Activated CD4-positive, alpha-beta T cell treated with anti-CD3 and anti-CD28 coated beads, Interleukin-2, amount 10 ng/mL, durations not matched to agents 7 days and 5 days (primary cell): ENCODE results near the gene ILK. TPM values are rescaled to one million over a fixed set of nuclear protein-coding genes. Genes with fewer than 3 reads are reported as not detected.

ENCODE experiments used
- CTCF ChIA-PET: fragments of 350-600 bp; sonication (Branson Sonifier 250); formaldehyde crosslinking; loops from one replicate; lab custom pipeline; 2021; ENCODE audit warnings: antibody characterized with exemption; lab: Charles Lee
- POLR2A ChIA-PET: fragments of 350-600 bp; sonication (Branson Sonifier 250); formaldehyde crosslinking; loops from one replicate; lab custom pipeline; 2021; ENCODE audit warnings: antibody characterized with exemption; lab: Charles Lee
- DNase-seq: peaks from one replicate; pipeline ENCODE4 v3.0.0-alpha.2; 2020
- H3K27ac Mint-ChIP-seq: one replicate; pipeline ENCODE4 v1.8.0; 2021; ENCODE audit warnings: mild to moderate bottlenecking, moderate library complexity, mixed read lengths
- H3K27me3 Mint-ChIP-seq: one replicate; pipeline ENCODE4 v1.8.0; 2021; ENCODE audit warnings: mixed read lengths
- H3K36me3 Mint-ChIP-seq: one replicate; pipeline ENCODE4 v1.8.0; 2021; ENCODE audit warnings: low read depth, mixed read lengths
- H3K4me1 Mint-ChIP-seq: one replicate; pipeline ENCODE4 v1.8.0; 2021; ENCODE audit warnings: mixed read lengths
- H3K4me3 Mint-ChIP-seq: one replicate; pipeline ENCODE4 v1.8.0; 2021; ENCODE audit warnings: mild to moderate bottlenecking, moderate library complexity, mixed read lengths
- H3K9me3 Mint-ChIP-seq: one replicate; pipeline ENCODE4 v1.8.0; 2021; ENCODE audit warnings: mixed read lengths
- total RNA-seq, 2 experiments: library from RNA; stranded (reverse); gene quantifications; one replicate each; pipeline ENCODE4 v1.2.3, GENCODE V29; 2021

The ILK gene
- total RNA-seq, 2 experiments from 2014 or later = 155 to 163 TPM

DNA sequence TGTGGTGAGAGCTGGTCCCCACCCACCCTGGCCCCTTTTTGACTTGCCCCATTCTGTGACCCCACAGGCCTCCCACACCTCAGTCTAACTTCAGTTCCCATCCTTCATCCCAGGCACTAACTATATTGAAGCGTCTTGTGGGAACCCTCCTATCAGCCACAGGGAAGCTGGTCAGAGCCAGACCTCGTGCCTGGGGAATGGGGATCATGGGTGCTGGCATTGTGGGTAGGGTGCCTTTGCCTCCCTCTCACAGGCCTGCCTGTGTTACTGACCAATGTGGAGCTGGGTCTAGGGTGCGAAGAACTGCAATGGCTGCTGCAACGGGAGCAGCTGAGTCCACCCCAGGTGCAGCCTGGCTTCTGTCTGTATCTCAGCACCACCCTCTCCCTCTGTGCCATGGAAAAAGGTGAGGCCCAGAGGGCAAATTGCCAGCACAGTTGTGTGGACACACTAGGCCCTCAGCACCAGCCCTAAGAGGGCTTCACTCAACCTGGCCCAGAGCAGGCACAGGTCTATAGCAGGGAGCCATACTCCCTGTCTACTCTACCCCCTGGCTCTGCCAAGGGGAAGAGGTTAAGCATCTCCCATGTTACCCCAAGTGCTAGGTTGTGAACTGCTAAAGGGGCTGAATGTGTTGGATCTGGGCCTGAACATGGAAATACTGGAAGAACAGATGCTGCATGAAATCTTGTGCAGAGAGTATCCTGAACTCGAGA, 37.4 kb upstream of the ILK start:
- no peak overlapping the region for H3K27ac Mint-ChIP-seq
- no peaks in the 10 kb centered on the region for H3K27me3 Mint-ChIP-seq
- peak; percentile 1 for DNase-seq
- peaks cover 1% of the 10 kb centered on the region for H3K4me1 Mint-ChIP-seq
- CTCF ChIA-PET = no interaction called here
- no peak overlapping the region for H3K4me3 Mint-ChIP-seq
- POLR2A ChIA-PET = no interaction called here
- peaks cover 3% of the 10 kb centered on the region for H3K36me3 Mint-ChIP-seq
- no peaks in the 10 kb centered on the region for H3K9me3 Mint-ChIP-seq

DNA sequence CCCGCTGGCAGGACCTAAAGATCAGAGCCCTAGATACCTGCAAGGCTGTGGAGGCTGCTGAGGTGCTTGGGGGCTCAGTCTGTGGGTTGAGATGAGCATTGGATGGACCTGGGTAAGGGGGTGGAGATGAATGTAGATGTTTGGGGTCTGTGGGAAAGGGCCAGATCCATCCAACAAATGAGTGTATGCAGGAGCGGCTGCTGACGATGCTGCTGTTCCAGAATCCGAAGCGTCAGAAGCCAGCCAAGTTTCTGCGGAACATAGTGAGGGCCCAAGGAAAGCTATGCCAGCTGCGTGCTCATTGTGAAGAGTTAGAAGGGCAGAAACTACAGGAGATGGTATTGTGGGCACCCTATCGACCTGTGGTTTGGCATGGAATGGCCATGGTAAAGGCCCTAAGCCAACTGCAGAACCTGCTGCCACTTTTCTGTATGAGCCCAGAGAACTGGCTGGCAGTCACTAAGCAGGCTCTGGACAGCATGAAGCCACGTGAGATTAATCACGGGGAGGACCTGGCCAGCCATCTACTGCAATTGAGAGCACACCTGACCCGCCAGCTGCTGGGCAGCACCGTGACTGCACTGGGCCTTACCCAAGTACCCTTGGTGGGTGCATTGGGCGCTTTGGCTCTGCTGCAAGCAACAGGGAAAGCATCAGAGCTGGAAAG, 36.7 kb upstream of the ILK start:
- ChIA-PET CTCF (no interaction called here), POLR2A (no interaction called here)
- H3K4me1 Mint-ChIP-seq = peaks cover 1% of the 10 kb centered on the region

DNA sequence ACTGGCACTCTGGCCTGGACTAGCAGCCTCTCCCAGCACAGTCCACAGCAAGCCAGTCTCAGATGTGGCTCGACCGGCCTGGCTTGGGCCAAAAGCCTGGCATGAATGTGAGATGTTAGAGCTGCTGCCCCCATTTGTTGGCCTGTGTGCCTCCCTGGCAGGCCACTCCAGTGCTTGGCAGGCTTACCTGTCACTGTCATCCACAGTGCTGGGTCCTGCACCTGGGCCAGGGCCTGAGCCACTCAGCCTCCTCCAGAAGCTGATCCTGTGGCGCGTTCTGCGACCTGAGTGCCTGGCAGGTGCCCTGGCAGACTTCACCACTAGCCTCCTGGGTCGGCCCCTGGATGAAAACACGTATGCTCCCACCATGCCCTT, 36.2 kb upstream of the ILK start:
- Mint-ChIP-seq H3K36me3 (peaks cover 3% of the 10 kb centered on the region), H3K27ac (no peak overlapping the region), H3K4me3 (no peak overlapping the region), H3K9me3 (no peaks in the 10 kb centered on the region), H3K4me1 (peaks cover 1% of the 10 kb centered on the region), H3K27me3 (no peaks in the 10 kb centered on the region)
- CTCF ChIA-PET = no interaction called here
- DNase-seq = no peak
- POLR2A ChIA-PET = no interaction called here

More for the DNA sequence above, 36.7 kb upstream of the ILK start:
- Mint-ChIP-seq H3K36me3 (peaks cover 3% of the 10 kb centered on the region), H3K27me3 (no peaks in the 10 kb centered on the region), H3K27ac (no peak overlapping the region), H3K9me3 (no peaks in the 10 kb centered on the region), H3K4me3 (no peak overlapping the region)
- DNase-seq = no peak

DNA sequence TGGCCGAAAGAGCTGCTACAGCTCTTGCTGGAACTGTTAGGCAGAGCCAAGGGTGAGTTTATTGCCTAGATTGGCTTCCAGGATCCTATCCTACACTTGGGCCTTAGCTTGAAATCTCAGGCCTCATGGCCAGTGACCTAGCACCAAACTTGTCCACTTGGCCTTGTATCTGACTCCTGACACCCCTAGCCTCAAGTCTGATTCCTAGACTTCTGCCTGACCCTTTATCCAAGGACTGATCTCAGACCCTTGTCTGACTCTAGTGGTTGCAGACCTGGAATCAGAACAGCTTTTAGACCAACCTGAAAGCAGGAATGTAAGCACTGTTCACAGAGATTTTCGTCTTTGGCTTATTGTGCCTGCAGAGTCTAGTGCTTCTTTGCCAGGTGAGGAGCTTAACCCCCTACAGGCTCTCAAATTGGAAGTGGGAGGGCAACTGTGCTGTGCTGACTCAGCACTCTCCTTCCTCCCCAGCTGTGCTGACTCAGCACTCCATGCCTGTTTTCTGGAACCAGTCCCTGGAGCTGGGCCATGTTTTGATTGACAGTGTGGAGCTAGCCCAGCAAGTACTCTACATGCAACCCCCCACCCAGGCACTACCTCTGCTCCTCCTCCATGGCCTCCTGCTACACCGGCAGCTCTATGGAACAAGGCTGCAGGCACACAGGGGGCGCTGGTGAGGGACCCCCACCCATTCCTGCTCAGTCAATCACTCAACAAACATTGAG, 35.2 kb upstream of the ILK start:
- Mint-ChIP-seq H3K27ac (no peak overlapping the region), H3K27me3 (no peaks in the 10 kb centered on the region), H3K36me3 (peaks cover 6% of the 10 kb centered on the region), H3K4me1 (peaks cover 1% of the 10 kb centered on the region), H3K4me3 (no peak overlapping the region), H3K9me3 (no peaks in the 10 kb centered on the region)
- ChIA-PET CTCF (interaction anchor here (1.4 kb wide), 1 partner anchor 12 kb away, joined by 3 read pairs; no protein-coding TSS in a partner anchor), POLR2A (no interaction called here)
- no peak for DNase-seq

DNA sequence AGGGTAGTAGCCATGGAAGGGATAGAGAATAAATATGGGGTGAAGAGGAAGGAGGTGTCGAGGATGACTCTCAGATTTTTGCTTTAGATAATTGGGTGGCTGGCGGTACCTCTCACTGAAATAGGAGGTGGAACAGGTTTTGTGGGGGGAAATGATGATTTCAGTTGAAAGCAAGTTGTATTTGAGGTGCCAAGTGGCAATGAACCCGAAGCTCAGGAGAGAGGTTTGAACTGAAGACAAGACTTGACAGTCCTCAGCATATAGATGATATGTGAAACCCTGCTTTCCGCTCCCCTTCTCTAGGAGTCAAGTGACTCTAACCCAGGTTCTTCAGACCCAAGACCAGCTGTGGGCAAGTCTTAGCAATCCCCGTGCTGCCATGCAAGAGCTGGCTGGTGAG, 33.9 kb upstream of the ILK start:
- H3K4me1 Mint-ChIP-seq = peaks cover 1% of the 10 kb centered on the region
- H3K4me3 Mint-ChIP-seq = no peak overlapping the region
- H3K27me3 Mint-ChIP-seq = no peaks in the 10 kb centered on the region
- peaks cover 6% of the 10 kb centered on the region for H3K36me3 Mint-ChIP-seq
- H3K27ac Mint-ChIP-seq = no peak overlapping the region
- ChIA-PET POLR2A (no interaction called here), CTCF (interaction anchor here (1.1 to 1.2 kb wide), 2 partner anchors 17 to 21 kb away, joined by 3 to 4 read pairs; no protein-coding TSS in a partner anchor)
- no peak for DNase-seq
- H3K9me3 Mint-ChIP-seq = no peaks in the 10 kb centered on the region

DNA sequence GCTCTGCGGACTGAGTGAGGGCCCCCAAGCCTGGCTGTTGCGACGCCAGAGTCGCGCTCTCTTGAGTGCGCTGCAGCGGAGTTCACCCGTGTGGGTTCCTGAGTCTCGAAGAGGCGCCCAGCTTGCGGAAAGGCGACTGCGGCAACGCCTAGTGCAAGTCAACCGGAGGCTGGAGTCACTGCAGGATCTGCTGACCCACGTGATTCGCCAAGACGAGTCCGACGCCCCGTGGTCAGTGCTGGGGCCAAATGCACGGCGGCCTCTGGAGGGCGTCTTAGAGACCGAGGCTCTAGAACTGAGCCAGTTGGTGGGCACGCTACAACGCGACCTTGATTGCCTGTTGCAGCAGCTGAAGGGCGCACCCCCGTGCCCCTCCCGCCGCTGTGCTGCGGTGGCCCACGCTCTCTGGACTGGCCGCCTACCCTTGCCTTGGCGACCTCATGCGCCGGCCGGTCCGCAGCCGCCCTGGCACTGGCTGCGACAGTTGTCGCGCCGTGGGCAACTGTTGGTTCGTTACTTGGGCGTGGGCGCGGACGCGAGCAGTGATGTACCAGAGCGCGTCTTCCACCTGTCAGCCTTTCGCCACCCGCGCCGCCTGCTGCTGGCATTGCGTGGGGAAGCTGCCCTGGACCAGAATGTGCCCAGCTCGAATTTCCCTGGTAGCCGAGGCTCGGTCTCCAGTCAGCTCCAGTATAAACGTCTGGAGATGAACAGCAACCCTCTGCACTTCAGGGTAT, 32.7 kb upstream of the ILK start:
- H3K27me3 Mint-ChIP-seq = no peaks in the 10 kb centered on the region
- no peaks in the 10 kb centered on the region for H3K9me3 Mint-ChIP-seq
- H3K36me3 Mint-ChIP-seq = peaks cover 6% of the 10 kb centered on the region
- POLR2A ChIA-PET = no interaction called here
- CTCF ChIA-PET = interaction anchor here (0.6 to 1.2 kb wide), 3 partner anchors 9 to 97 kb away, joined by 3 read pairs; no protein-coding TSS in a partner anchor
- H3K4me3 Mint-ChIP-seq = no peak overlapping the region
- H3K4me1 Mint-ChIP-seq = peaks cover 5% of the 10 kb centered on the region
- H3K27ac Mint-ChIP-seq = no peak overlapping the region
- DNase-seq = no peak

DNA sequence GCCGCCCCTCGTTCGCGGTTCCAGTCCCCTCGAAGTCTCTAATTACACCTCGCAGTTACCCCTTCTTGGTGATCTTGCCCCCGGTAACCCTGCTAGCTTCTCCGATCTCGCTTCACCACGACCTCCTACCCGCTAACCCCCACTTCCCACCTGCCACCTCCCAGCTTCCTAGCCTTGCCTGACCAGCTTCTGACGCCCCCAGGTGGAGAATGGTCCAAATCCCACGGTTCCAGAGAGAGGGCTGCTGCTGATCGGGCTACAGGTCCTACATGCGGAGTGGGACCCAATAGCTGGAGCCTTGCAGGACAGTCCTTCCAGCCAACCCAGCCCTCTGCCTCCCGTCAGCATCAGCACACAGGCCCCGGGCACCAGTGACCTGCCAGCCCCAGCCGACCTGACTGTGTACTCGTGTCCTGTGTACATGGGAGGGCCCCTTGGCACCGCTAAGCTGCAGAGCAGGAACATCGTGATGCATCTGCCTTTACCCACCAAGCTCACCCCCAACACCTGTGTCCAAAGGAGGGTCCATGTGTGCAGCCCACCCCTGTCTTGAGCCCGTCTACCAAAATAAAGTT, 32.1 kb upstream of the ILK start:
- peaks cover 6% of the 10 kb centered on the region for H3K36me3 Mint-ChIP-seq
- no peak overlapping the region for H3K4me3 Mint-ChIP-seq
- H3K4me1 Mint-ChIP-seq = peaks cover 6% of the 10 kb centered on the region
- POLR2A ChIA-PET = no interaction called here
- H3K27me3 Mint-ChIP-seq = no peaks in the 10 kb centered on the region
- no peak for DNase-seq
- no peaks in the 10 kb centered on the region for H3K9me3 Mint-ChIP-seq
- CTCF ChIA-PET = interaction anchor here (0.6 to 1.1 kb wide), 2 partner anchors 8 to 96 kb away, joined by 3 read pairs; no protein-coding TSS in a partner anchor
- no peak overlapping the region for H3K27ac Mint-ChIP-seq

DNA sequence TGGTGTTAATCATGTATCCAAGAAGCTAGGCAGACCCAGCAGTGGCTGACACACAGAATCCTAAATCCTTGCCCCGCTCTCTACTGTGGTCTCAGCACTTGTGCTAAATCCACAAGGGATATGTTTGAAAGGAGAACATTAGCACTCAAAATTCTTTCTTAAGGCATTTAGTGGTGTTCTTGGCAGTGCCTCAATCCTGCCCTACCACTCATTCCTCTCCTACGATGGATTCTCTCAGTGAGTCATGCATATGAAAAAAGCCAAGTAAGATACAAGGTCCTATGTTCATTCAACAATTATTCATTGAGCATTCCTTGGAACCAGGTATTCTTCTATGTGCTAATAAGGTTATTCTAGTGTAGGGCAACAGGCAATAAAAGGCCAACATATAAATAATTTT, 31.4 kb upstream of the ILK start:
- POLR2A ChIA-PET = no interaction called here
- no peak overlapping the region for H3K4me3 Mint-ChIP-seq

DNA sequence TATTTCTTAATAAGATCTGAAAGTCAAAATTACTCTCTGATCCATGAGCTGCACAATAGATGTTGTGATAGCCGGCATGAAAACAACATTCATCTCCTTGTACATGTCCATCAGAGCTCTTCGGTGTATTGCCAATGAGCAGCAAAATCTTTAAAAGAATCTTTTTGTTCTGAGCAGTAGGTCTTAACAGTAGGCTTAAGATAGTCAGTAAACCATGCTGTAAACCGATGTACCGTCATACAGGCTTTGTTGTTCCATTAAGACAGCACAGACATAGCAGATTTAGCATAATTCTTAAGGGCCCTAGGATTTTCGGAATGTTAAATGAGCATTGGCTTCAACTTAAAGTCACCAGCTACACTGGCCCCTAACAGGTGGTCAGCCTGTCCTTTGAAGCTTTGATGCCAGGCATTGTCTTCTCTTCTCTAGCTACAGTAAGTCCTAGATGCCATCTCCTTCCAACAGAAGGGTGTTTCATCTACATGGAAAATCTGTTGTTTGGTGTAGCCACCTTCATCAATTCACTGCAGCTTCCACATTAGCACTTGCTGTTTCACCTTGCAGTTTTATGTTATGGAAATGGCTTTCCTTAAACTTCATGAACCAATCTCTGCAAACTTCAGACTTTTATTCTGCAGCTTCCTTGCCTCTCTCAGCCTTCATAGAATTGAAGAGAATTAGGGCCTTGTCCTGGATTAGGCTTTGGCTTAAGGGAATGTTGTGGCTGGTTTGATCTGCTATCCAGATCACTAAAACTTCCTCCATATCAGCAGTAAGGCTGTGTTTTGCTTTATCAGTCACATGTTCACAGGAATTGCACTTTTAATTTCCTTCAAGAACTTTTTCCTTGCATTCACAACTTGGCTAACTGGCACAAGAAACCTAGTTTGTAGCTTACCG, 28.5 kb upstream of the ILK start:
- CTCF ChIA-PET = interaction anchor here (1.1 to 1.2 kb wide), 2 partner anchors 11 to 12 kb away, joined by 3 read pairs; no protein-coding TSS in a partner anchor
- no peaks in the 10 kb centered on the region for H3K9me3 Mint-ChIP-seq

More for the DNA sequence above, 31.4 kb upstream of the ILK start:
- Mint-ChIP-seq H3K27ac (no peak overlapping the region), H3K4me1 (peaks cover 7% of the 10 kb centered on the region), H3K27me3 (no peaks in the 10 kb centered on the region), H3K9me3 (no peaks in the 10 kb centered on the region), H3K36me3 (peaks cover 6% of the 10 kb centered on the region)
- no peak for DNase-seq
- CTCF ChIA-PET = interaction anchor here (1.1 kb wide), 1 partner anchor 8 kb away, joined by 3 read pairs; no protein-coding TSS in a partner anchor

DNA sequence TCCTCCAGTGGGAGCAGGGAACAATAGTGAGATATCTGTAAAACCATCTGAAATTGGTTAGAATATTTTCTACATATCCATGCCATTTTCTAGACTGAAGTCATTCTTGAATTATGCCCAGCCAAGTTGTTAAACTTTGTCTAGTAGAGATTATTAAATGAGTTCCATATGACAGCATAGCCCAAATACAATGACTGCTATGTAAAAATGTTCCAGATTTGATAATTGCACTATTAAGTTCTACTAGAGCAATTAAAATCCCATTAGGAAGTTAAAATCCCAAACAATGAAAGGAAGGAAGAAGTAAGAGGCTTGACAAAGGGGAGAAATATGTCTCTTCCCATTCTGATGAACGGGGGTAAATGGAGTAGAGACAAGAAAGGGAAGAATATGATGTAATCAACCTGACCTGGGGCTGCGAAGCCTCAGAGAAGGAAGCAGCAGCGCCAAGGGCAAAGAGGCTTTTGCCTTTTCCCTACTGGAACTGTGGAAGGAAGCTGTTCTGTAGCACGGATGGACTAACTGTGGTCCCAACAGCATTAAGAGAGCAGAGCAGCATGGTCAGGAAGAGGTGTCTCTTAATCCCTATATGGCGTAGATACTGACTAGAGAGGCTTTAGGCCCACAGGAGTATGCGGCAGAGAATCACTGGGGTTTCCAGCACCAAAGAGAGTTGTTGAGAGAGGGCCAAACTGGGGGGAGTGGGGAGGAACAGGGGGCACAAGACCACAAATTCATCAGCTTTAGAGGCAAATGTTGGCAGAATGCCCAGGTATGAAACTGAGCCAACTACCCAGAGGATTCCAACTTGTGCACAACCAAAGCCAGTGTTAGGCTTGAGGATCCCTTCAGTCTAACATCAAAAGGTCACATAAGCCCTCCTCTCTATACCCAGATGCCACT, 26.9 kb upstream of the ILK start:
- H3K36me3 Mint-ChIP-seq = peaks cover 5% of the 10 kb centered on the region
- no peak for DNase-seq
- H3K9me3 Mint-ChIP-seq = no peaks in the 10 kb centered on the region
- H3K4me1 Mint-ChIP-seq = peaks cover 7% of the 10 kb centered on the region
- no peaks in the 10 kb centered on the region for H3K27me3 Mint-ChIP-seq
- ChIA-PET CTCF (interaction anchor here (1.1 kb wide), 1 partner anchor 13 kb away, joined by 3 read pairs; no protein-coding TSS in a partner anchor), POLR2A (no interaction called here)
- H3K27ac Mint-ChIP-seq = no peak overlapping the region
- no peak overlapping the region for H3K4me3 Mint-ChIP-seq

More for the DNA sequence above, 28.5 kb upstream of the ILK start:
- Mint-ChIP-seq H3K4me1 (peaks cover 7% of the 10 kb centered on the region), H3K4me3 (no peak overlapping the region), H3K27ac (no peak overlapping the region), H3K36me3 (peaks cover 5% of the 10 kb centered on the region), H3K27me3 (no peaks in the 10 kb centered on the region)
- POLR2A ChIA-PET = no interaction called here
- DNase-seq = no peak
